ENCODE results near the gene SCN1B. TPM values are rescaled to one million over a fixed set of nuclear protein-coding genes. Genes with fewer than 3 reads are reported as not detected.

SCN1B gene
- total and polyA plus RNA-seq, 12 donors = 24.5 to 70.5 (median 41.5) TPM

DNA sequence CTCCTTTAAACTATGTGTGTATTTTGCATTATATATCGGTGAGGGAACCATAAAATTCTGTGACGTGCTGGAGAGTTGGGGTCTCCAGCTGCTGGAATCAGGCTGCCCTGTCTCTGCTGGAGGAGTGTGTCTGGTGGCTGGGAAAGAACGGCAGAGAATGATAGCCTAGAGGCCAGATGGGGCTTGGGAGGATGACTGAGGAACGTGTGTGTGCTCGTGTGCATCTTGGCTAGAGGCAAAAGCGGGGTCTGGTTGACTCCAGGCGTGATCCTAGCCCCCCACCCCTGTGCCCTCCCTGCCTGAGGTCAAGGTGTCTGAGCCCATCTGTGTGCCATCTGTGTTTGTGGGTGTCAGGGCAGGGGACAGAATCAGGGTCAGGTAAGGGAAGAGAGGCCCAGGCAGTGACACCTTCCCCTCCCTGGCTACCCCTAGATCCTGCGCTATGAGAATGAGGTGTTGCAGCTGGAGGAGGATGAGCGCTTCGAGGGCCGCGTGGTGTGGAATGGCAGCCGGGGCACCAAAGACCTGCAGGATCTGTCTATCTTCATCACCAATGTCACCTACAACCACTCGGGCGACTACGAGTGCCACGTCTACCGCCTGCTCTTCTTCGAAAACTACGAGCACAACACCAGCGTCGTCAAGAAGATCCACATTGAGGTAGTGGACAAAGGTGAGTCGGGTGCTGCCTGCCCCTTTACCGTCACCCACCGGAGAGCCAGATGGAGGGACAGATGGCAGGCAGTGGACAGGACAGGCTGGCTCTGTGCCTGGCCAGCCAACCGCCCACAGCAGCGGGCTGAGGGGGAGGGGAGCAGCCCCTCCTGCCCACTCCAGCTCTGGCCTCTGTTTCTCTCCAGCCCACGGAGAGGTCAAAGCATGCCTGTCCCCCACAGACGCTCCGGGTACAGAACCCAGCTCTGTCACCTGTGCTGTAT is 3.1 kb downstream of the SCN1B start:
- Histone ChIP-seq H3K36me3 (peaks cover 0 to 19% (median under 1%) of the 10 kb centered on the region in 9 donors), H3K27me3 (peaks cover 0 to 22% (median 0%) of the 10 kb centered on the region in 7 donors), H3K9me3 (no peaks in the 10 kb centered on the region), H3K4me1 (peaks cover 0 to 33% (median 23%) of the 10 kb centered on the region in 9 donors), H3K4me3 (no peak overlapping the region), H3K27ac (no peak overlapping the region)
- intact Hi-C loops (cut with DNase I) = no loop called here
- DNase-seq (no peak), ATAC-seq (no peak)
- WGBS, 2 donors = 90 to 93% methylated on average over 30 of the region's 30 CpGs
- TF ChIP-seq, protein P1, sequence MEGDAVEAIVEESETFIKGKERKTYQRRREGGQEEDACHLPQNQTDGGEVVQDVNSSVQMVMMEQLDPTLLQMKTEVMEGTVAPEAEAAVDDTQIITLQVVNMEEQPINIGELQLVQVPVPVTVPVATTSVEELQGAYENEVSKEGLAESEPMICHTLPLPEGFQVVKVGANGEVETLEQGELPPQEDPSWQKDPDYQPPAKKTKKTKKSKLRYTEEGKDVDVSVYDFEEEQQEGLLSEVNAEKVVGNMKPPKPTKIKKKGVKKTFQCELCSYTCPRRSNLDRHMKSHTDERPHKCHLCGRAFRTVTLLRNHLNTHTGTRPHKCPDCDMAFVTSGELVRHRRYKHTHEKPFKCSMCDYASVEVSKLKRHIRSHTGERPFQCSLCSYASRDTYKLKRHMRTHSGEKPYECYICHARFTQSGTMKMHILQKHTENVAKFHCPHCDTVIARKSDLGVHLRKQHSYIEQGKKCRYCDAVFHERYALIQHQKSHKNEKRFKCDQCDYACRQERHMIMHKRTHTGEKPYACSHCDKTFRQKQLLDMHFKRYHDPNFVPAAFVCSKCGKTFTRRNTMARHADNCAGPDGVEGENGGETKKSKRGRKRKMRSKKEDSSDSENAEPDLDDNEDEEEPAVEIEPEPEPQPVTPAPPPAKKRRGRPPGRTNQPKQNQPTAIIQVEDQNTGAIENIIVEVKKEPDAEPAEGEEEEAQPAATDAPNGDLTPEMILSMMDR (IDR thresholded peaks at IDR 0.05) = no peak

DNA sequence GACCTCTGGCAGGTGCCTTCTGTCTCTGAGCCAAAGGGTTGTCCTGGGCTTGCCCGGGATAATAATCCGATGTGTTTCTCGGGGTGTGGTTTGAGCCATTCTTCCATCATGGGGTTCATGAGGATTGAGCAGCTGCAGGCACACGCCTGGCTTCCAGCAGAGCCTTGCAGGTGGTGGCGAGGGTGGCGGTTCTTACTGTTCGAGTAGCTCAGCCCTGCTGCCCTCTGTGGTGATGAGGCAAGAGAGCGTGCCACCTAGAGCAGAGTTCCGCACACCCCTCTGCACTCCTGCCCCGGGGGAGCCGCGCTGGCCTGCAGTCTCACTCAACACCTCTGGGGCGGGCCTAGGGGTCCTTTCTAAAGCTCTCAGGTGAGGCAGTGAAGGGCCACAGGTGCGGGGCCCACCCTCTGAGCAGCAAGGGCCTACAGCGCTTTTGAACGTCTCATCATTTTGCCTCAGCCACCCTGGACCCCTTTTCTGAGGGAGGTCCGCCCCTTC is 3.8 kb downstream of the SCN1B start:
- H3K36me3 ChIP-seq = peaks cover 0 to 19% (median 0%) of the 10 kb centered on the region in 9 donors
- TF ChIP-seq, protein P1 (IDR thresholded peaks at IDR 0.05) = no peak
- ATAC-seq = no peak
- intact Hi-C loops (cut with DNase I) = no loop called here
- no peak overlapping the region for H3K4me3 ChIP-seq
- no peaks in the 10 kb centered on the region for H3K9me3 ChIP-seq
- peaks cover 0 to 22% (median 0%) of the 10 kb centered on the region in 7 donors for H3K27me3 ChIP-seq
- no peak for DNase-seq
- peaks cover 0 to 40% (median 30%) of the 10 kb centered on the region in 9 donors for H3K4me1 ChIP-seq
- no peak overlapping the region for H3K27ac ChIP-seq
- WGBS, 2 donors = 94 to 95% methylated on average over 17 of the region's 17 CpGs

DNA sequence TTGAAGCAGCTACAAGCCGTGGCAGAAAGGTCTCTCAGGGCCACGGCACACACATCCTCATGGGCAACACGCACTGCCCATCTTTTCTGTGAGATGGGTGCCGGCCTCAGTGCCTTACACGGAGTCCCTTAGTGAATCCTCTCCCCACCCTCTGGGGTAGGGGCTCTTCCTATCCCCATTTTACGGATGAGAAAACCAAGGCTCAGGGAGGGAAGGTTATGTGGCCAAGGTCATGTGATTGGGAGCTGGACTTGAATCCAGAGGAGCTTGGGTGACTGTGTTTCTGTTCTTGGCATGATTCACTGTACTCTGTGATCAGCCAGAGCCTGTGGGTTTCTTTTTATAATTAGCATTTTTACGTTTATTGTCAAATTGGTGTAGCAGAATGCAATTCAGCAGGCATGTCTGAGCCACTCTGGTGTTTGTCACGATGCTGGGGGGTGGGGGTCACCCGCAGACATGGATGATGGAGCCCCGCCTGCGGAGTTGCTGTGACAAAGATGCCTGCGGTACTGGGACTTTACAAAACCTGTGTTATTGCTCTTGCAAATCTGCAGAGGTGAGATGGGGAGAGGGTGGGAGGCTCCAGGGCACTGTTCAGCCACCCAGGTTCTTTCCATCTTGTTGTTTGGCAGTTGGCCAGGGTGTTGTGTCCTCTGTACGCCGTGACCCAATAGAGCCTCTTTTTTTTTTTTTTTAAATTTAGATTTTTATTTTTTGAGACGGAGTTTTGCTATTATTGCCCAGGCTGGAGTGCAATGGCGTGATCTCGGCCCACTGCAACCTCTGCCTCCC is 4.5 kb downstream of the SCN1B start:
- Histone ChIP-seq H3K27ac (no peak overlapping the region), H3K27me3 (peaks cover 0 to 19% (median 0%) of the 10 kb centered on the region in 7 donors), H3K4me3 (no peak overlapping the region), H3K36me3 (peaks cover 0 to 19% (median 0%) of the 10 kb centered on the region in 9 donors), H3K9me3 (no peaks in the 10 kb centered on the region), H3K4me1 (peaks cover 0 to 42% (median 30%) of the 10 kb centered on the region in 9 donors)
- WGBS, 2 donors = 82 to 85% methylated on average over 17 of the region's 17 CpGs
- DNase-seq (no peak), ATAC-seq (no peak)
- intact Hi-C loops (cut with DNase I) = no loop called here
- TF ChIP-seq, protein P1 (IDR thresholded peaks at IDR 0.05) = no peak
